Duodenal mucosa (tissue), 2 donors: ENCODE results near the gene MACROD2.

Source experiments
- H3K27ac ChIP-seq: one replicate; pipeline ENCODE4 v1.7.0; 2013; ENCODE audit warnings: low read depth, low read length
- H3K27me3 ChIP-seq, 2 donors: one replicate each; pipeline ENCODE4 v1.7.0; 2013; ENCODE audit warnings: low read length in 2 of 2, control low read depth in 1 of 2; ENCODE audit not compliant: insufficient read depth in 2 of 2, control insufficient read depth in 1 of 2
- H3K36me3 ChIP-seq, 2 donors: one replicate each; pipeline ENCODE4 v1.7.0; 2013; ENCODE audit warnings: low read length in 2 of 2, control low read depth in 1 of 2; ENCODE audit not compliant: insufficient read depth in 2 of 2, control insufficient read depth in 1 of 2
- H3K4me1 ChIP-seq, 2 donors: one replicate each; pipeline ENCODE4 v1.7.0; 2013; ENCODE audit warnings: low read length in 2 of 2, control low read depth in 1 of 2; ENCODE audit not compliant: insufficient read depth in 2 of 2, control insufficient read depth in 1 of 2
- H3K4me3 ChIP-seq, 2 donors: one replicate each; pipeline ENCODE4 v1.7.0; 2013; ENCODE audit warnings: low read length in 2 of 2, low read depth in 1 of 2
- H3K9ac ChIP-seq, 2 donors: one replicate each; pipeline ENCODE4 v1.7.0; 2013; ENCODE audit warnings: low read length in 2 of 2, low read depth in 1 of 2
- H3K9me3 ChIP-seq, 2 donors: one replicate each; pipeline ENCODE4 v1.7.0; 2013; ENCODE audit warnings: low read length in 2 of 2, control low read depth in 1 of 2; ENCODE audit not compliant: control insufficient read depth in 1 of 2

Gene MACROD2

GRCh38 chr20:14441201-14441600 is 445.9 kb downstream of the MACROD2 start:
- Histone ChIP-seq H3K27me3 (no peaks in the 10 kb centered on the region), H3K4me3 (no peak overlapping the region), H3K9me3 (peaks cover 0 to 5% of the 10 kb centered on the region in 2 donors), H3K36me3 (no peaks in the 10 kb centered on the region), H3K4me1 (no peaks in the 10 kb centered on the region), H3K9ac (no peak overlapping the region), H3K27ac (no peak overlapping the region)

GRCh38 chr20:14444106-14444505 is 448.8 kb downstream of the MACROD2 start:
- Histone ChIP-seq H3K9me3 (peaks cover 0 to 1% of the 10 kb centered on the region in 2 donors), H3K36me3 (no peaks in the 10 kb centered on the region), H3K9ac (no peak overlapping the region), H3K27me3 (no peaks in the 10 kb centered on the region), H3K4me3 (no peak overlapping the region), H3K27ac (no peak overlapping the region), H3K4me1 (no peaks in the 10 kb centered on the region)

GRCh38 chr20:14445310-14445709 is 450.0 kb downstream of the MACROD2 start:
- no peaks in the 10 kb centered on the region for H3K9me3 ChIP-seq
- H3K4me1 ChIP-seq = no peaks in the 10 kb centered on the region
- no peak overlapping the region for H3K4me3 ChIP-seq
- H3K9ac ChIP-seq = no peak overlapping the region
- H3K27ac ChIP-seq = no peak overlapping the region
- H3K27me3 ChIP-seq = no peaks in the 10 kb centered on the region
- no peaks in the 10 kb centered on the region for H3K36me3 ChIP-seq

- Histone ChIP-seq H3K9me3 (no peaks in the 10 kb centered on the region), H3K4me1 (no peaks in the 10 kb centered on the region), H3K9ac (no peak overlapping the region)
Measured at GRCh38 chr20:14445902-14446301, 450.6 kb downstream of the MACROD2 start.

GRCh38 chr20:14446446-14446845 is 451.1 kb downstream of the MACROD2 start:
- Histone ChIP-seq H3K4me3 (no peak overlapping the region), H3K27ac (no peak overlapping the region), H3K9ac (no peak overlapping the region), H3K27me3 (no peaks in the 10 kb centered on the region), H3K36me3 (no peaks in the 10 kb centered on the region), H3K4me1 (no peaks in the 10 kb centered on the region), H3K9me3 (no peaks in the 10 kb centered on the region)

More at GRCh38 chr20:14445902-14446301, 450.6 kb downstream of the MACROD2 start:
- H3K27ac ChIP-seq = no peak overlapping the region
- H3K36me3 ChIP-seq = no peaks in the 10 kb centered on the region
- H3K4me3 ChIP-seq = no peak overlapping the region
- no peaks in the 10 kb centered on the region for H3K27me3 ChIP-seq

- no peak overlapping the region for H3K4me3 ChIP-seq
- H3K9me3 ChIP-seq = no peaks in the 10 kb centered on the region
- H3K27me3 ChIP-seq = no peaks in the 10 kb centered on the region
- H3K9ac ChIP-seq = no peak overlapping the region
- no peaks in the 10 kb centered on the region for H3K4me1 ChIP-seq
- no peaks in the 10 kb centered on the region for H3K36me3 ChIP-seq
- H3K27ac ChIP-seq = no peak overlapping the region
Measured at GRCh38 chr20:14449323-14449722, 454.0 kb downstream of the MACROD2 start.

- Histone ChIP-seq H3K27ac (no peak overlapping the region), H3K4me3 (no peak overlapping the region), H3K27me3 (no peaks in the 10 kb centered on the region), H3K9me3 (no peaks in the 10 kb centered on the region), H3K4me1 (no peaks in the 10 kb centered on the region), H3K9ac (no peak overlapping the region), H3K36me3 (no peaks in the 10 kb centered on the region)
Measured at GRCh38 chr20:14450256-14450655, 454.9 kb downstream of the MACROD2 start.

GRCh38 chr20:14451458-14451857 is 456.1 kb downstream of the MACROD2 start:
- Histone ChIP-seq H3K27me3 (no peaks in the 10 kb centered on the region), H3K4me3 (no peak overlapping the region), H3K9me3 (no peaks in the 10 kb centered on the region), H3K27ac (no peak overlapping the region), H3K4me1 (no peaks in the 10 kb centered on the region), H3K9ac (no peak overlapping the region), H3K36me3 (no peaks in the 10 kb centered on the region)

- no peaks in the 10 kb centered on the region for H3K27me3 ChIP-seq
- no peak overlapping the region for H3K4me3 ChIP-seq
- no peak overlapping the region for H3K27ac ChIP-seq
- no peaks in the 10 kb centered on the region for H3K4me1 ChIP-seq
- H3K9me3 ChIP-seq = no peaks in the 10 kb centered on the region
- H3K36me3 ChIP-seq = no peaks in the 10 kb centered on the region
- H3K9ac ChIP-seq = no peak overlapping the region
Measured at GRCh38 chr20:14453259-14453658, 457.9 kb downstream of the MACROD2 start.

- Histone ChIP-seq H3K27ac (no peak overlapping the region), H3K9ac (no peak overlapping the region), H3K4me3 (no peak overlapping the region), H3K4me1 (no peaks in the 10 kb centered on the region), H3K27me3 (no peaks in the 10 kb centered on the region), H3K9me3 (no peaks in the 10 kb centered on the region), H3K36me3 (no peaks in the 10 kb centered on the region)
Measured at GRCh38 chr20:14454296-14454695, 459.0 kb downstream of the MACROD2 start.
